NCI-H2029 treated with DMSO at 0.1 percent for 48 hours (cell line): ENCODE measurements around the gene RLN2.

Experiments used
- DNase-seq: peaks from one replicate; lab custom pipeline; 2025; lab: John Stamatoyannopoulos, UW

RLN2 gene

GRCh38 chr9:5269249-5269715, 35.2 kb downstream of the RLN2 start:
- DNase-seq: no peak

GRCh38 chr9:5265939-5266338, 38.6 kb downstream of the RLN2 start:
- DNase-seq: no peak

GRCh38 chr9:5264219-5264595, 40.3 kb downstream of the RLN2 start:
- DNase-seq: no peak

DNA sequence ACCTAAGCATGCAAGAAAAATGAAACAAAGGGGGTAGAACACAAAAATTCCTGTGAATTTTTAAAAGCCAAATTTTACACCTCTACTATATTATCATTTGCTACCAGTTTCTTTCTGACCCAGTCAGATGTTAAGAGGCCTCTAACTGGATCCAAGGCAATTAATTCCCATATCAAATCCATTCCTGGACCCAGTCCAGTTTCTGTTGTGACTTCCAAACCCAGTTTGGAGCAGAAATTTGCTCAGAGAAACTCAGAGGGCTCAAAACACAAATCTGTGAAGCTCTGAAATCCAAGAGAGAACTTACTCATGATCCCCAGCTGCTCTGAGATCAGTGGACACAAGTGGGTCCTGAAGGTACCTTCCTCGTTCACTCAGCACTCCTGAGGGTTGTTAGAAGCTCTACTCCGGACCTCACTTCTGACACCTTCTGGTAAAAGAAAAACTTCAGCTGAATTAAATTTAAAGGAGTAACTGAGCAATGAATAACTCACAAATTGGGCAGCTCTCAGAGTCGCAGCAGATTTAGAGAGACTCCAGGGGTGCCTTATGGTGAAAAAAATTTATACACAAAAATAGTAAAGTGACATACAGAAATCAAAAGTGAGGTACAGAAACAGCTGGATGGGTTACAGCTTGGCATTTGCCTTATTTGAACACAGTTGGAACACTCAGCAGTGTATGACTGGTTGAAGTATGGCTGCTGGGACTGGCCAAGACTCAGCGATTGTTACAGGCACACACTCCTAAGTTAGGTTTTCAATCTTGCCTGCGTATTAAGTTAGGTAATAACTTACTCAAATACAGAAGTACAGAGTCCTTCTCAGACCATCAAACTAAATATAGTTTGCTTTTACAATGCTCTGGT, 40.9 kb downstream of the RLN2 start:
- DNase-seq: no peak
